HepG2 (cell line): Measurements from ENCODE around the gene GCN1. TPM values are rescaled to one million over a fixed set of nuclear protein-coding genes. Genes with fewer than 3 reads are reported as not detected.

ENCODE experiments used
- FOXP1 ChIP-seq, 2 experiments: fragments of 450-650 bp in 1 of 2; IDR thresholded peaks; 2 replicates each; pipeline ENCODE4 v1.6.1; 2017 to 2018; ENCODE audit warnings: antibody characterized with exemption in 1 of 2
- HMG20A ChIP-seq: IDR thresholded peaks from 2 replicates; pipeline ENCODE4 v1.6.1; 2016; ENCODE audit warnings: borderline replicate concordance
- KLF11 ChIP-seq: IDR thresholded peaks from 2 replicates; pipeline ENCODE4 v1.6.1; 2016; ENCODE audit warnings: missing compliant biosample characterization
- KLF13 ChIP-seq: sonication (generic); formaldehyde crosslinking; IDR thresholded peaks from 2 replicates; pipeline ENCODE4 v1.4.0; 2020; ENCODE audit warnings: mild to moderate bottlenecking, missing genetic modification reagents
- KLF16 ChIP-seq, 2 experiments: sonication (generic) in 1 of 2; formaldehyde crosslinking in 1 of 2; IDR thresholded peaks; 2 replicates each; pipeline versions ENCODE4 v1.6.1 to v1.8.0; 2016 to 2023; ENCODE audit warnings: missing genetic modification reagents in 2 of 2, missing compliant biosample characterization in 1 of 2
- NR1H2 ChIP-seq: sonication (generic); formaldehyde crosslinking; IDR thresholded peaks from 2 replicates; pipeline ENCODE4 v1.8.1; 2022; ENCODE audit warnings: low read depth, missing genetic modification reagents, borderline replicate concordance
- NR2F6 ChIP-seq, 2 experiments: IDR thresholded peaks; 2 replicates each; pipeline ENCODE4 v1.6.1; 2016; ENCODE audit warnings: antibody characterized with exemption in 1 of 2, mild to moderate bottlenecking in 1 of 2
- PAX8 ChIP-seq: sonication (generic); formaldehyde crosslinking; IDR thresholded peaks from 2 replicates; pipeline ENCODE4 v1.8.0; 2022; ENCODE audit warnings: mild to moderate bottlenecking, missing genetic modification reagents, borderline replicate concordance
- RFXANK ChIP-seq: IDR thresholded peaks from 2 replicates; pipeline ENCODE4 v1.6.1; 2016
- RORA ChIP-seq: sonication (generic); formaldehyde crosslinking; IDR thresholded peaks from 2 replicates; pipeline ENCODE4 v1.5.0; 2020; ENCODE audit warnings: mild to moderate bottlenecking, missing genetic modification reagents, moderate library complexity
- SIN3A ChIP-seq: IDR thresholded peaks from 2 replicates; pipeline ENCODE4 v1.6.1; 2011; ENCODE audit warnings: low read depth, mild to moderate bottlenecking, control low read depth, low read length, borderline replicate concordance
- SRY ChIP-seq: sonication (generic); formaldehyde crosslinking; IDR thresholded peaks from 2 replicates; pipeline ENCODE4 v1.8.0; 2022; ENCODE audit warnings: mild to moderate bottlenecking, missing genetic modification reagents
- TBL1XR1 ChIP-seq: fragments of 150-350 bp; IDR thresholded peaks from 2 replicates; pipeline ENCODE4 v1.6.1; 2014; ENCODE audit warnings: borderline replicate concordance, low read length; ENCODE audit not compliant: partially characterized antibody
- ZBTB7A ChIP-seq: sonication (generic); formaldehyde crosslinking; IDR thresholded peaks from 2 replicates; pipeline ENCODE4 v1.8.0; 2022; ENCODE audit warnings: mild to moderate bottlenecking, missing genetic modification reagents
- ZNF407 ChIP-seq: sonication (generic); formaldehyde crosslinking; IDR thresholded peaks from one replicate; pipeline ENCODE4 v1.5.1; 2020; ENCODE audit warnings: mild to moderate bottlenecking, missing genetic modification reagents; ENCODE audit errors: not compliant biosample characterization
- ZNF746 ChIP-seq: sonication (generic); formaldehyde crosslinking; IDR thresholded peaks from 2 replicates; pipeline ENCODE4 v1.8.0; 2022; ENCODE audit warnings: mild to moderate bottlenecking, missing genetic modification reagents
- ZNF788 ChIP-seq: sonication (generic); formaldehyde crosslinking; IDR thresholded peaks from 2 replicates; pipeline ENCODE4 v1.5.0; 2020; ENCODE audit warnings: mild to moderate bottlenecking, missing genetic modification reagents, borderline replicate concordance
- ZNF816 ChIP-seq: sonication (generic); formaldehyde crosslinking; IDR thresholded peaks from 2 replicates; pipeline ENCODE4 v1.8.0; 2022; ENCODE audit warnings: missing genetic modification reagents, mild to moderate bottlenecking, borderline replicate concordance
- ZNF883 ChIP-seq: sonication (generic); formaldehyde crosslinking; IDR thresholded peaks from 2 replicates; pipeline ENCODE4 v1.5.1; 2020; ENCODE audit warnings: mild to moderate bottlenecking, missing genetic modification reagents; ENCODE audit errors: not compliant biosample characterization
- polyA plus RNA-seq, 8 experiments: library from polyadenylated mRNA; depleted of rRNA in 3 of 8; stranded (reverse) in 7 of 8; unstranded in 1 of 8; fragments of >200 nt; fragmentation: Illumina TruSeq in 4 of 8; extraction: Trizol in 4 of 8; gene quantifications; 2 replicates each; pipeline versions ENCODE4 v1.2.1 to v1.2.3, GENCODE V29; 2011 to 2016; ENCODE audit warnings: low read depth in 4 of 8, missing spikeins in 1 of 8, mixed read lengths in 1 of 8; ENCODE audit not compliant: insufficient read depth in 1 of 8
- total RNA-seq, 5 experiments: library from RNA; depleted of rRNA; stranded (reverse); fragments of >200 nt; fragmentation: Illumina TruSeq; extraction: Trizol; gene quantifications; 2 replicates each; pipeline ENCODE4 v1.2.3, GENCODE V29; 2016; ENCODE audit warnings: low read depth in 1 of 5
- TF ChIP-seq, protein P1 (sequence below): sonication (generic); formaldehyde crosslinking; IDR thresholded peaks from 2 replicates; pipeline ENCODE4 v1.4.0; 2020; ENCODE audit warnings: missing genetic modification reagents, low read depth, mild to moderate bottlenecking, borderline replicate concordance

GCN1 gene
- total and polyA plus RNA-seq, 2 of the 13 experiments (the other 11 are each of a cell fraction or from before 2014, with no cell fraction given) = 58.2 to 83.0 TPM

DNA sequence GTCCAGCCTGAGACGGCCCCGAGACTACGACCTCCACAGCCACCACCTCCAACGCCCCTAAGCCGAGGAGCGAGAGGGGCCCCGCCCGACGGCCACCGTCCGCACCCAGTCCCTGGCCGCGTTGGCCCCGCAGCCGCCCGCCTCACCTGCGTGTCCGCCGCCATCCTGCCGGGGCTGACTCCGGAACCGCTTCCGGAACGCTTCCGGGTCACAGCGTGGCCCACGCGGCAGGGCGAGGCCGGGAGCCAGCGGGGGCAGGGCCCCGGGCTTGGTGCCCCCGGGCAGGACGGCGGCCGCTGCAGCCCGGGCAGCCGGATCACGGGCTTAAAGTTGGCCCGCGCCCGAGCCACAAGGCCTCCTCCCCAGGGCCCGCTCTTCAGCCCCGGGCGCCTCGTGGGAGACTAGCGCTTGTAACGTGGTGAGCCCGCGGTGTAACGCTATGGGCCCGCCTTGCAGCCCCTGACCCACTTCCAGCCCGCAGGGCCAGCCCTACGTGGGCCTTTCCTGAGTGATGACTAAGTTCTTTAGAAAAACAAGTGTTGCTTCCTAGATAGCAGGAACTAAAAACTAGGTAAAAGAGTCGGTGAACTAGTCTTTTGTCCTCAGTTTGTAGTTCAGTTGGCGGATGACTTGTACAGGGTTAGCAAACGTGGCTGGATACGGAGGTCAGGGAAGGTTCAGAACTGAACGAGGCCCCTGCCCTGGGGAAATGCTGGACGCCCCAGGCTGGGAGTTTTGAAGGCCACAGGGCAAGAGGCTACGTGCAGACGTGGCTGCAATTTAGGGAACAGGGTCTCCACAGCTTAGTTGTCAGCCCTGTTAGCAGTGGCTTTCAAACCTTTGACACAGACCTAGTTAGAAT, at the start of gene GCN1 (continued):
- TF ChIP-seq ZNF407 (CRISPR knock-in tag) (no peak), RORA (CRISPR knock-in tag) (0 out of 2 replicates have a peak, but pooled peaks have one; percentile 79), SRY (CRISPR knock-in tag) (peak; percentile 95; the same call in 1 of the 2 replicates), PAX8 (peak; percentile 97; the same call in 1 of the 2 replicates), NR1H2 (CRISPR knock-in tag) (0 out of 2 replicates have a peak, but pooled peaks have one; percentile 69), HMG20A (CRISPR knock-in tag) (no peak), RFXANK (no peak), ZNF816 (CRISPR knock-in tag) (0 out of 2 replicates have a peak, but pooled peaks have one; percentile 29), ZBTB7A (peak; percentile 86), TBL1XR1 (peak; percentile 49), KLF13 (CRISPR knock-in tag) (no peak), ZNF746 (peak; percentile 78; the same call in 1 of the 2 replicates), ZNF883 (CRISPR knock-in tag) (peak; percentile 94), FOXP1 (IDR thresholded peaks at IDR 0.05) (no peak), FOXP1 (CRISPR knock-in tag; IDR thresholded peaks at IDR 0.05) (no peak), KLF11 (CRISPR knock-in tag) (peak; percentile 38), ZNF788 (peak; percentile 38; the same call in 1 of the 2 replicates), NR2F6 (IDR thresholded peaks at IDR 0.05) (0 out of 2 replicates have a peak, but pooled peaks have one; percentile 18), NR2F6 (CRISPR knock-in tag; IDR thresholded peaks at IDR 0.05) (0 out of 2 replicates have a peak, but pooled peaks have one; percentile 46), SIN3A (peak; percentile 75; the same call in 1 of the 2 replicates), KLF16 (CRISPR knock-in tag; IDR thresholded peaks at IDR 0.05) (peak in 1 of 2 experiments; percentile 69; a peak in 2 of 4 replicates)
- TF ChIP-seq, protein P1, sequence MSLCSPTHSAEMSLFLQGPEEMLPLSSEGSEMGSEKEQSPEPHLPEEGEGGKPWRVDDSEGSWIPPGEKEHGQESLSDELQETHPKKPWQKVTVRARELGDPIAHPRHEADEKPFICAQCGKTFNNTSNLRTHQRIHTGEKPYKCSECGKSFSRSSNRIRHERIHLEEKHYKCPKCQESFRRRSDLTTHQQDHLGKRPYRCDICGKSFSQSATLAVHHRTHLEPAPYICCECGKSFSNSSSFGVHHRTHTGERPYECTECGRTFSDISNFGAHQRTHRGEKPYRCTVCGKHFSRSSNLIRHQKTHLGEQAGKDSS (CRISPR knock-in tag) = peak; percentile 80; the same call in 1 of the 2 replicates
